ENCODE results near the gene SBNO2. TPM values are rescaled to one million over a fixed set of nuclear protein-coding genes. Genes with fewer than 3 reads are reported as not detected.

SBNO2 gene
- total and polyA plus RNA-seq, 9 of the 15 experiments (the other 6 are each of a cell fraction or from before 2014, with no cell fraction given) = 0.01 to 46.2 (median 6.7) TPM

DNA sequence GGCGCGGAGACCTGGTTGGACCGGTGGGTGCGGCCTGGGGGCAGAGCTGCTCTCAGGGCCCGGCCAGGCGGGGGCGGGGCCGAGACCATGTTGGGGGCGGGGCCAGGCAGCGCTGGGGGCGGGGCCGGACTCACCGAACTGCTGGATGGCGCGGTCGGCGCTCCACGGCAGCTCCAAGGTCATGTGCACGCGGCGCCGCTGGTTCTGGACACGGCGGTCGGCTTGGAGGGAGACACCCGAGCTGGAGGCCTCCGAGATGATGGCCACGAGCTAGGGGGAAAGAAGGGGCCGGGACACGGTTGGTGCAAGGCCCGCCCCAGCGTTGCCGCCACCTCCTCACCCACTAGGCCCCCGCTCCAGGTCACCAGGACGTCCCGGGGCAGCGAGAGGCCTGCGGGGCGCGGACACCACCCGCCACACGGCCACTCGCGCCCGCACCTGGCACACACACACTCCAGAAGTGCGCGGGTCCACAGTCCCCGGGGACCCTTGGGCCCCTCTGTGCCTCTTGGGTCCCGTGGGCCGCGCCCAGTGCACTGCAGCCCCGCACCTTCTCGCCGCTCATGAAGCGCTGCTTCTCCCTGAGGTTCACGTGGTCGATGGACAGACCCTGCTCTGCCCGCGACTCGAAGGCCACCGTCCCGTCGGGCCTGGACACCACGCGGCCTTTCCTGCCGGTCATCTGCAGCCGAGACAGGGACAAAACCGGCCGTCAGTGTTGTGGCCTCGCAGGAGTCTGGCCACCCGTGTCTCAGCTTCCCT lies 61.6 kb downstream of the SBNO2 start (continued):
- no peak for TF ChIP-seq TRIM25 (IDR thresholded peaks at IDR 0.05; ENCODE audit: borderline replicate concordance)
- TF ChIP-seq SLC30A9 (CRISPR knock-in tag; IDR thresholded peaks at IDR 0.05) = no peak
- TF ChIP-seq DPF2 (IDR thresholded peaks at IDR 0.05) = no peak
- peak; percentile 44; the same call in 1 of the 2 replicates for TF ChIP-seq MITF (IDR thresholded peaks at IDR 0.05)
- peak; percentile 73 for TF ChIP-seq ZFX (CRISPR knock-in tag; IDR thresholded peaks at IDR 0.05)
- TF ChIP-seq XRCC3 (IDR thresholded peaks at IDR 0.05) = no peak
- no peak for TF ChIP-seq U2AF1 (optimal IDR thresholded peaks at IDR 0.05; ENCODE audit: low read depth, low read length)
- peak; percentile 56; the same call in 1 of the 2 replicates for TF ChIP-seq BRD4 (IDR thresholded peaks at IDR 0.05)
- TF ChIP-seq SUPT5H (IDR thresholded peaks at IDR 0.05) = peak; percentile 41
- peak; percentile 88 for TF ChIP-seq ESRRA (IDR thresholded peaks at IDR 0.05; ENCODE audit: borderline replicate concordance, low read depth)
- no peak for TF ChIP-seq GTF3C2 (IDR thresholded peaks at IDR 0.05; ENCODE audit: borderline replicate concordance, extremely low read depth, insufficient read length)
- TF ChIP-seq KHSRP (IDR thresholded peaks at IDR 0.05) = no peak
- TF ChIP-seq, protein P1, sequence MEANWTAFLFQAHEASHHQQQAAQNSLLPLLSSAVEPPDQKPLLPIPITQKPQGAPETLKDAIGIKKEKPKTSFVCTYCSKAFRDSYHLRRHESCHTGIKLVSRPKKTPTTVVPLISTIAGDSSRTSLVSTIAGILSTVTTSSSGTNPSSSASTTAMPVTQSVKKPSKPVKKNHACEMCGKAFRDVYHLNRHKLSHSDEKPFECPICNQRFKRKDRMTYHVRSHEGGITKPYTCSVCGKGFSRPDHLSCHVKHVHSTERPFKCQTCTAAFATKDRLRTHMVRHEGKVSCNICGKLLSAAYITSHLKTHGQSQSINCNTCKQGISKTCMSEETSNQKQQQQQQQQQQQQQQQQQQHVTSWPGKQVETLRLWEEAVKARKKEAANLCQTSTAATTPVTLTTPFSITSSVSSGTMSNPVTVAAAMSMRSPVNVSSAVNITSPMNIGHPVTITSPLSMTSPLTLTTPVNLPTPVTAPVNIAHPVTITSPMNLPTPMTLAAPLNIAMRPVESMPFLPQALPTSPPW (CRISPR knock-in tag; IDR thresholded peaks at IDR 0.05) = peak; percentile 56
- TF ChIP-seq KAT7 (CRISPR knock-in tag; IDR thresholded peaks at IDR 0.05; ENCODE audit: borderline replicate concordance) = no peak
- TF ChIP-seq POU5F1 (IDR thresholded peaks at IDR 0.05; ENCODE audit: borderline replicate concordance, low read depth, low read length, partially characterized antibody) = no peak
- TF ChIP-seq MYC (IDR thresholded peaks at IDR 0.05; ENCODE audit: low read depth, low read length) = 0 out of 2 replicates have a peak, but pooled peaks have one; percentile 22
- no peak for TF ChIP-seq MYC (CRISPR knock-in tag; IDR thresholded peaks at IDR 0.05; ENCODE audit: borderline replicate concordance, low read depth)
- TF ChIP-seq HMGN3 (IDR thresholded peaks at IDR 0.05; ENCODE audit: borderline replicate concordance, extremely low read depth, insufficient read length, low read depth, low read length) = peak; percentile 36
- TF ChIP-seq ZNF124 (CRISPR knock-in tag; IDR thresholded peaks at IDR 0.05) = no peak
